CD4-positive, alpha-beta T cell treated with Interleukin-1 beta for 1 hour (primary cell): ENCODE data around the gene TLNRD1.
"Not testable (repeated sequence)": the region's sequence is repeated elsewhere in the genome, so short reads cannot be mapped to it uniquely, and the experiment has no call there.

Source experiments
- DNase-seq, 2 donors: peaks; one replicate each; pipeline ENCODE4 v3.0.0-alpha.2; 2020 to 2022

TLNRD1 gene

DNA sequence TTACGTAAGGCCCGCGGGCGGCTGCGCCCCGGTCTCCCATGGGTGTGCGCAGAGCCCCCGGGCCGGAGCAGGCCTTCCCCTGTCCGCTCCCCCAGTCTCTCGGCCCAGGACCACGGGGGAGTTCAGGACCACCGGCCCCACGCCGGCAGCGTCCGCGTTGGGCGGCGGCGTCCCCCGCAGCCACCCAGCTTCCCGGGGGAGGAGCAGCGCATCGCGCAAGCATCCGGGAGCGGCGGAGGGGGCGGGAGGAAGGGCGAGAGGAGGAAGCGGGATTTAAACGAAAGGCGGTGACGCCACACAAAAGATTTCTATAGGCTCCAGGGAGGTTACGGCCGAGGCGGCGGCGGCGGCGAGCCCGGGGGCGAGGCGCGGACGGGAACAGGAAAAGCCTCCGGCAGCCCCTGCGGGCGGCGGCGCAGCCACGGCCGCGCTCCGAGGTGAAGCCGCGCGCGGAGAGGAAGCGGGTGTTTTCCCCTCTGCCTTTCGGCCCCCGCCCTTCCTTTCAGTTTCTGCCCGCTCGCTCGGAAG lies at the start of gene TLNRD1:
TSS of gene TLNRD1 (plus strand) at position 300 of the 528 bp plus-strand sequence. CDS start 1,349 bp downstream, outside the sequence.
- DNase-seq, result peak; percentile 86 to 87

DNA sequence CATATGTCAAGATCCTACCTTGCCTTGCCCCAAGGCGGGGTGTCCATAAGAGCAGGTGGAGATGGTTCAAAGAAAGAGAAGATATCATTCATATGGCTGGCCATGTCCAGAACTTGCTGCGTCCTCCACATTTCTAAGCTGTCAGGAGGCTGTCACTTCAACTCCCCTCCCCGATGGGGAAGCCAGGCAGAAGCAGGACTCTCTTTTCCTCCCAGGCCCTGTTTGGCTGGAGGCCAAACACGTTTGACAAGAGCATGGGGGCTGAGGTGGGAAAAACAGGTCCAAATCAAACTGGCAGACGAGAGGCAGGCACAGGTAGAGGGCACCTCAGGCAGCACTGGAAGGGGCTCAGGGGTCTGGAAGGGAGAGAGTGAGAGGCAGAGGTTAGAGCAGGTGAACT lies 48.8 kb upstream of the TLNRD1 start:
- no peak for DNase-seq

- DNase-seq, result no peak
Observed at GRCh38 chr15:80953001-80953952, 47.4 kb upstream of the TLNRD1 start.

DNA sequence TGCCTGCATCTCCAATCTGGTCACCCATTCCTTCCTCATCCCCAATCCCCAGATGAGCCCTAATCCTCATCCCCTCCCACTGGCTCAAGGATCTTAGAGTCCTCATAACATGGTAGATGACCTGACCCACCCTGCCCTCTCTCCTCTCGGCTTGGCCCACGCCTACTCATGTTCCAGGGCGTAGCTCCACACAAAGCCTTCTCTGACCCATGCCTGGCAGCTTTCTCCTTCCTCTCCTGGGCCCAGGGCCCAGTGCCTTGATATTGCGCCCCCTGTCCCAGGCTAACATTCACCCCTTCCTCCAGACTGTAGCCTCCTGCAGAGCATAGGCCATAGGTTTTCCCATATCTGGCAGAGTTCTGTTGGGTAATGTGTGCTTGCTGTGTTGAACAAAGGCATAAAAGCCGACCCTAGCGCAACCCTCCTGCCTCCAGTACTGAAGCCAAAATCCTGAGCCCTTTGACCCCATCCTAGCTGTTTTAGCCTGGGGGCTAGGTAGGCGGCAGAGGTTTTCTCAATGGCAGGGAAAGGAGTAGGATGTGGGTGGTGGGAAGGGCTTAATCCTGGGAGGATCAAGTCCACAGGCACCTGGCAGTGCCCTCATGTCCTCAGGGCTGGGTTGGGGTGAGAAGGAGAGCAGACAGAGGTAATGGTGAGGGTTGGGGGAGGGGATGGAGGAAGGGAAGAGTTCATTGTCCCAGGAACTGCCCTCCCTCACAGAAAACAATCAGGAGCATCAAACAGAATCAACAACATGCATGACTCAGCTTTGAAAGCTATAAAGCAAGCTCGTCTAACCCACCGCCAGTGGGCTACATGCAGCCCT lies 46.6 kb upstream of the TLNRD1 start:
- no peak for DNase-seq

DNA sequence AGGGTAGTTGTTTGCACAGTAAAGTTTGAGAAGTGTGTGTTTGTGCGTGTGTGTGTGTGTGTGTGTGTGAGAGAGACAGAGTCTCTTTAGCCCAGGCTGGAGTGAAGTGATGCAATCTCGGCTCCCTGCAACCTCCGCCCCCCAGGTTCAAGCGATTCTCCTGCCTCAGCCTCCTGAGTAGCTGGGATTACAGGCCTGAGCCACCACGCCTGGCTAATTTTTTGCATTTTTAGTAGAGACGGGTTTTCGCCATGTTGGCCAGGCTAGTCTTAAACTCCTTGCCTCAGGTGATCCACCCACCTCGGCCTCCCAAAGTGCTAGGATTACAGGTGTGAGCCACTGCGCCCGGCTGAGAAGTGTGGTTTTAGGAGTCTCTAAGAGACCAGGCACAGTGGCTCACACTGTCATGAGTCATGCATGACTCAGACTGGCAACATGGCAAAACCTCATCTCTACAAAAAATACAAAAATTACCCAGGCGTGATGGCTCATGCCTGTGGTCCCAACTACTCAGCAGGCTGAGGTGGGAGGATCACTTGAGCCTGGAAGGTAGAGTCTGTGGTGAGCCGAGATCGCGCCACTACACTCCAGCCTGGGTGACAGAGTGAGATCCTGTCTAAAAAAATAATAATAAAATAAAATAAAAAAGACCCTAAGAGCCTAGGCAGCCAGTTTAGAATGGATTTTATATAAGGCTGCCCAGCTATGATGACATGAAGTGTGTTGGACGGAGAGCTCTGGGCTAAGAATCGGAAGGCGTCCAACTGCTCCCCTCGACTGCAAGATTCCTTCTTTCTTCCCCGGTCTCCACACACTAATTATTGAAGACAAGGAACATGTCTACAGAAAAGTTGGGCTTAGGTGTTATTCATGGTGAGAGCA lies 44.9 kb upstream of the TLNRD1 start:
- peak in 1 of 2 donors; percentile 44 for DNase-seq

DNA sequence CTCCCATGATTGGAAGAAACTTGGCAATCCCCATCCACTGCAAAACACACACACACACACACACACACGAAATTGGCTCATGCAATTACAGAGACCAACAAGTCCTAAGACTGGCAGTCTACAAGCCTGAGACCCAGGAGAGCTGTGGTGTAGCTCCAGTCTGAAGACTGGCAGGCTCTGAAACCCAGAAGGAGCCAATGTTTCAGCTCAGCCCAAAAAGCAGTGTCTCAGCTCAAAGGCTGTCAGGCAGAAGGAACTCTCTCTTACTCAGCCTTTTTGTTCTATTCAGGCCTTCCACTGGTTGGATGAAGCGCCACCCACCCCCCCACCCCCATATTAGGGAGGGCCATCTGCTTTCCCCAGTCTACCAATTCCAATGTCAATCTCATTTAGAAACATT lies 43.2 kb upstream of the TLNRD1 start:
- no peak for DNase-seq

DNA sequence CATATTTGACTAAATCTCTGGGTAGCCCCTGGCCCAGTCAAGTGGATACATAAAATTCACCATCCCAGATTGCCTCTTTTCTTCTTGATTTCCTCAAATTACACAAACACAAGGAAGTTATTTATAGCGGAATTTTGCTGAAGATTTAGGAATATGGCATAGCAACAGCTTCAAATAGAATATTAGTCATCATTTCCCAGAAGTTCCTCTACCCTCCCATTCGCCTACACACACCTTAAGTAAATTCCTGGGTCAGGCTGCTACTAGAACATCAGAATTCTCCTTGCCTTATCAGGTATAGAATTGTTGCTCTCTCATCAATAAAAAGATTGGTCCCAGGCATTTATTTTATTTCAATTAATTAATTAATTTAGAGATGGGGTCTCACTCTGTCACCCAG lies 42.7 kb upstream of the TLNRD1 start:
- DNase-seq, result no peak

DNA sequence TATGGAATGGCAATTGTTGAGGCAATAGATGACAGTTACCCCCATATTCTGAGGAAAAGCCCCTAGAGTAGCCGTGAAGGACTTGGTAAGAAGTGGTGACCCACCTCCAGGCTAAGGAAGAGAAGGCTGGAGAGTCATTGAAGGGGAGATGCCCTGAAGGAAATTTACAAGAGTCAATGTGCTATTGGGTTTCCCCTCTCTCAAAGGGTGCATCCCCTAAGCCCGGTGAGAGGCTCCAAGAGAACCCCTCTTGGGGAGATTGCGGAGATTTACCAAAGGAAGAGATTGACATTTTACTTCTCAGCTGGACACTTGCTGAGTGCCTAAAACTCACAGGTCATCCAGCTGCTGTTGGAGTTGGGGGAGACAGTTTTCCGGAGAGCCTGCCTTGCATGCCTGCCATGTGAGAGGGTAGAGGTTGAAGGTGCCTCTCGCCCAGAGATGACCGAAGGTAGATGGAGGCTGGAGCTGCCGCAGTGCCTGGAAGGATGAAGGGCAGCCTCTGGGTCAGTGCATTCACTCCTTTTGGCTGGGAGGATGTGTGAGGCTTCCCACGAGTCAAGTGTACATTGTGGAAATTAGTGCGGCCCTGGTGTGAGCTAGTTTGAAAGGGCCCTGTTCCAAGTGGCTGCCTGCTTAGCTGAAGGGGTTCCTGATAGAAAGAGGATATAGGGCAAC lies 41.8 kb upstream of the TLNRD1 start:
- DNase-seq, result no peak

- not testable (repeated sequence) for DNase-seq
Observed at GRCh38 chr15:80965454-80965853, 35.3 kb upstream of the TLNRD1 start.

GRCh38 chr15:80966431-80967197 lies 34.1 kb upstream of the TLNRD1 start:
- no peak for DNase-seq

DNA sequence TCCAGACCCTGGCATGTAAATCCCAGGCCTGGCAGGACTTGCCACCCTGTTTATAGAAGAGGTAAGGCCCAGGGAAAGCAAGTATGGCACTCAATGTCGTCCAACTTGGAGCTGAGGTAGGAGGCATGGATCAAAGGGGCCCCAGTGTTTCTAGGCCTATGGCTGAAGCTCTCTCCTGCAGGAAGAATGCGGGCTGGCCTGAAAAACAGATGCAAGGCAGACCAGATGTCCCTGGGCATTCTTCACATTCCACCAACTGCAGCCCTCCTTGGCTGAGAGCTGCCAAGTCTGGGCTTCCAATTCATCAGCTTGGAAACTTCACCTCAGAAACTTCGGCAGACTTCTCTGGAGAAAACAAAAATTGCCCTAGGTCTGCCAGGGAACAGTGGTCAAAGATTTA lies 33.3 kb upstream of the TLNRD1 start:
- DNase-seq, result no peak

GRCh38 chr15:80967991-80968510 lies 32.7 kb upstream of the TLNRD1 start:
- DNase-seq, result no peak

DNA sequence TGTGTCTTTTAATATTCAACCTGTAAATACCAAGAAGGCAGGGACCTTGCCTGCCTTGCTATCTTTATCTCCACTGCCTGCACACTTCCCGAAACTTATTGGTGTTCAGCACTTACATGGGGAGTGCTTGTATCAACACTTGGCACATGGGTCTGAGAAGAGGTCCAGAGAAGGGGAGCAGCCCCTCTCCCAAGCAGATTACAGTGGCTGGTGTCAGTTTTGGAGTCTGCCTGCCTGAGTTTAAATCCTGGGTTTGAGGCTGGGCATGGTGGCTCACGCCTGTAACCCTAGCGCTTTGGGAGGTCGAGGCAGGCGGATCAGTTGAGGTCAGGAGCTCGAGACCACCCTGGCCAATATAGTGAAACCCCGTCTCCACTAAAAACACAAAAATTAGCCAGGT lies 31.4 kb upstream of the TLNRD1 start:
- no peak for DNase-seq

- peak; percentile 40 to 68 for DNase-seq
Observed at GRCh38 chr15:80970018-80970657, 30.6 kb upstream of the TLNRD1 start.

DNA sequence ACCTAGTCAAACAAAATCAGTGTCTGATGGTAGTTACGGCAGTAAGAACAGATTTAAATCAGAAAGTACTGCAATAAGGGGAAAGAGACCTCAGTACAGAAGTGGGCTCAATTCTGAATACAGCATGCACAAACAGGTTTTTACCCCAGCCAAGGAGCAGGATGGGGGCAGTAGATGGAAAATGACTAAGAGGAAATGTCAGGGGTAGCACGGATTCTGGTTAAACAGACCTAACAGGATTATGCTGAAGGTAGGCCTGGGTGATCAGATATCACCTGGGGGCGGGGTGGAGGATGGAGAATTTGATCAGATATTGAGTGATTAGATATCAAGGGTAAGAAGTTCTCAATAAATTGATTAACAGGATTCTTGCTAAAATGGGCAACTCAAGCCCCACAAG lies 30.1 kb upstream of the TLNRD1 start:
- DNase-seq, result no peak

DNA sequence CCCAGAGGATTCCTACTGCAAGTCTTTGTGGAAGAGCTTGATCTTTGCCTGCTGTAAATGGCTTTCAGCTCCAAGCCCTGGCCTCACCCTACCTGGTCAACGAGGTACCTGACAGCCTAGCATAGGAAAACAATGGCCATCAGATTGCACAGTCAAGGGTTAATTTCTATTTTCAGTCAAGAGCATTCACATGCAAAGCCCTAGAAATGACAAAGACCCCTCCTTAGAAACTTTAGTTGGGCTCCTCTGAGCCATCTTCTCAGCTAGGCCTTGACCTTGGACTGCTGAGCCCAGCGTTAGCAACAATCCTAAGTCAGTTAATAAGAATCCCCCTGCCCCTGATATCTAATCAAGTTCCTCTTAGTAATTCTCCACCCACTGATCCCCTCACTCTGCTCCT lies 29.6 kb upstream of the TLNRD1 start:
- DNase-seq, result no peak

DNA sequence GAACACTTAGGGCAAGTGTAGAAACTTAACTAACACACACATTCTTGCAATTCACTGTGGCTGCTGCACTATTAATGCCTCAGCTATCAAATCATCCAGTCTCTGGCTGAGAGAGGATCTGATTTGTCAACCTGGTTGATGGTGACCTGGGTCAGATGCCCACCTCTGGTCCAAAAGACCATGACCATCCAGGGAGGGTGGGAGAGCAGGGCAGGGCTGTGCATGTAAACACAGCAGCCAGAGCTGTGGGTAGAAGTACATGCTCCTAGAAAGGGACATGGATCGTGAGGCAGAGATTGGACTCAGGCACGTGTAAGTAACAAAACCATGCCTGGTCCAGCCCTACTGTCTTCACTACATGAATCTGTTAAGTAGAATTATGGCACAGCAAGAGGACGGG lies 28.4 kb upstream of the TLNRD1 start:
- DNase-seq, result no peak

DNA sequence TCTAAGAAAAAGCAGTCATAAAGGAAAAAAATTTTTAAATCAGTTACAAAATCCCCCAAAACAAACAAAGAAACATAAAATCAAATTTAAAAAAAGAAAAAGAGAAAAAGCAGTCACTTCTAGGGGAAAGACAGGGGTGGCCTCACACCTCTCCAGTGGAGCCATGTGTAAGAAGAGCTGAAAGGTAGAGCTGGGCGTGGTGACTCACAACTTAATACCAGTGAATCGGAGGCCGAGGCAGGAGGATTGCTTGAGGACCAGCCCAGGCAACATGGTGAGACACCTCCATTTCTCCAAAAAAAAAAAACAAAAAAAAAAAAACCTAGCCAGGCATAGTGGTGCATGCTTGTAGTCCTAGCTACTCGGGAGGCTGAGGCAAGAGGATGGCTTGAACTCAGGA lies 25.8 kb upstream of the TLNRD1 start:
- no peak for DNase-seq

DNA sequence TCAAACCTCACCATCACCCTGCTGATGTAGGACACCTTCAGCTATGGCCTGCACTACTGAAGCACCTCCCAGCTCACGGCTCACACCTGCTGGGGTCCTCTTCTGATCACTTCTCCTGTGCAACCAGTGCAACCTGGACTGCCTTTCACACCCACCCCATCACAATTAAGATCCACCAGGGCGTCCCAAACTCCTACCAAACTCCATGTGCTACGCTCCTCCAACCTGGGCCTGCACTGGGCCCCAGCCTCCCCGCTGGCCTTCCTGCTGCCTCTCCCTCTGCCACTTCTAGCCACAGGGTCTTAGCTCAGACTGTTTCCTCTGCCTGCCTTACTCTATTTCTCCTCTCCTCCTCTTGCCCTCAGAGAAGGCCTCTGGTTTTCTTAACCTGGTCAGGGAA lies 23.9 kb upstream of the TLNRD1 start:
- no peak for DNase-seq

- DNase-seq, result peak; percentile 50 to 51
Observed at GRCh38 chr15:80977627-80978036, 23.1 kb upstream of the TLNRD1 start.
